ENCODE measurements around the gene ATL3.
"Not testable (repeated sequence)": the region's sequence is repeated elsewhere in the genome, so short reads cannot be mapped to it uniquely, and the experiment has no call there.

GRCh38 chr11:63638436-63638835 is 32.7 kb downstream of the ATL3 start:
- not testable (repeated sequence) for TF ChIP-seq CTCF (conservative IDR thresholded peaks at IDR 0.05; ENCODE audit: low read depth, low read length); EZH2 (IDR thresholded peaks at IDR 0.05; ENCODE audit: borderline replicate concordance, low read depth, low read length, poor library complexity, severe bottlenecking)
